SH-SY5Y (cell line): ENCODE measurements around the gene SLC9A9.

ENCODE experiments used
- GATA2 ChIP-seq: IDR thresholded peaks from 2 replicates; pipeline ENCODE4 v1.6.1; 2011; ENCODE audit warnings: mild to moderate bottlenecking, low read depth, low read length
- GATA3 ChIP-seq: IDR thresholded peaks from 2 replicates; pipeline ENCODE4 v1.6.1; 2011; ENCODE audit warnings: low read depth, mild to moderate bottlenecking, low read length, moderate library complexity

SLC9A9 gene

DNA sequence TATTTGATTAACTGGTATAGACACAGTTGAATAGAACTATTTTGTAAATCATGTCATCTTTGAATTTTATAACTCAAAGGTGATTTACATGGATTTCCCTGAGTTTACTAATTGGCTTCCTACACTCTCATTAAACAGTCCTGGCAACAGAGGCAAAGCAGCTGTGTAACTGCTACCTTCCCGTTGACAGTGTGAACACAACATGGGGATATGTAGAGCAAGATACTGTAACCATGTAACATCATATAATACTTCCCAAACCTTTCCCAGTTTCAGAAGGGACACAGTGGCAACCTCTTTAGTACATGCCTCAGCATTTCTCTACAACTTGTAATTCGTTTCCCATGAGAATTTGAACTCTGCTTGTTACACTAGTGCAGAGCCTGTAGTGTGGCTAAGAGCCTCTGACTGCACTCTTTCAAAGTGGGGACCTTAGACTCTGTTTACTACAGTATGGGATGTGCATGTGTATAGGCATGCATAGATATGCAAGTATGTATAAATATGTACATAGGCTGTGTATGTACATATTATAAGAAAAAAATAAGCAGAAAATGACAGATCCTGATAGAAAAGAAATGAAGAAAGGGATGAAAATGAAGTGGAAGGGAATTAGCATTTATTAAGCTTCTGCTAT lies 299.3 kb downstream of the SLC9A9 start:
- TF ChIP-seq GATA2: no peak
- no peak for TF ChIP-seq GATA3

DNA sequence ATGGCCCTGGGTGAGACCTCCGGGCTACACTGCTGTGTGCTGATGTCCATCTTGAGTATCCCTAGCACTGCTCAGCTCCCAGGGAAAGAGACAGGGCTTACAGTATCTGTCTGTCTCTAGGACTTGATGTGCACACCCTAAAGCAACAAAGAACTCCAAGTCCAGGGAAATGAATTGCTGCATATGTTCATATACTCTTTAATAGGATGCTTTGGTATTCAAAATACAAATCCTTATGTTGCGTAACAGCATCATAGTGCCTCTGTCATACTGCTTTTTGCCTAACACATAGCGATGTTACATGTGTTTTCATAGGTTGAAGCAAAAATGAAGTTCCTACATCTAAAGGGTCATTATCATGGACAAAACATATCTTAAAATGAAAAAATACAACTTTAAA lies 299.9 kb downstream of the SLC9A9 start:
- TF ChIP-seq GATA3 (no peak), GATA2 (no peak)

DNA sequence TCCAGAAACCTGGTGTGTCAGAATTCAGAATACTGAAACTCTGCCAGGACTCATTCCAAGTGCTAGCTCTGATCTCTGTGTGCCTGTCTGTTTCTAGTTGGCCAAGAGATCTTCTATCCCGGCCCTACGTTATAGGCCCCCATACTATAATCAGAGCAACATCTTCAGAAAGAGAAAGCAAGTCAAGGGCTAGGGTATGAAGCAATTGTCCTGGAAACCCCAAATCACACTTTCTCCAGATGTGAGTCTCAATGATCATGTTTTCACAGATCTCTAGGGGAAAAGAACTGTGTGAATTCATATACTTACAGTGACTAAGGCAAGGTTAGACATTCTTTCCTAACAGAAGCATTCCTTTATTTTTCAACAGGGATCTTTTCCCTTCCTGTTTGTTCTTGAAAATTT lies 309.7 kb downstream of the SLC9A9 start:
- no peak for TF ChIP-seq GATA3
- TF ChIP-seq GATA2: no peak

DNA sequence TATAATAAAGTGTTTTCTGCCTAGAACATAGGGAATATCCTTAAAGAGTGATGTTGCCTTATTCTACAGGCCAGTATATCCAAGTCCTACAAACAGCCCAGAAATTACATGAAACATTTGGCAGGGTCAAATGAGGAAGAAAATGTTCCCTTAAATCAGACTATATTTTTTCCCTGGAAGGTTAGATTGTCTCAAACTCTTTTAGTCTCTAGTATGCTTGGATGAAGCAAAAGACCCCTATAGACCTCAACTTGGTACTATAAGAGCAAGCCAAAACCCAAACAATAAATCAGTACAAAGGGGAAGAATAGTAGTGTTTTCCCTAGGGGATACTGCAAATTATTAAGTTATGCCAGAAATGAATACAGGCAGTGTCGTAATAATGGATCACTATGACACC lies 310.2 kb downstream of the SLC9A9 start:
- no peak for TF ChIP-seq GATA3
- no peak for TF ChIP-seq GATA2

DNA sequence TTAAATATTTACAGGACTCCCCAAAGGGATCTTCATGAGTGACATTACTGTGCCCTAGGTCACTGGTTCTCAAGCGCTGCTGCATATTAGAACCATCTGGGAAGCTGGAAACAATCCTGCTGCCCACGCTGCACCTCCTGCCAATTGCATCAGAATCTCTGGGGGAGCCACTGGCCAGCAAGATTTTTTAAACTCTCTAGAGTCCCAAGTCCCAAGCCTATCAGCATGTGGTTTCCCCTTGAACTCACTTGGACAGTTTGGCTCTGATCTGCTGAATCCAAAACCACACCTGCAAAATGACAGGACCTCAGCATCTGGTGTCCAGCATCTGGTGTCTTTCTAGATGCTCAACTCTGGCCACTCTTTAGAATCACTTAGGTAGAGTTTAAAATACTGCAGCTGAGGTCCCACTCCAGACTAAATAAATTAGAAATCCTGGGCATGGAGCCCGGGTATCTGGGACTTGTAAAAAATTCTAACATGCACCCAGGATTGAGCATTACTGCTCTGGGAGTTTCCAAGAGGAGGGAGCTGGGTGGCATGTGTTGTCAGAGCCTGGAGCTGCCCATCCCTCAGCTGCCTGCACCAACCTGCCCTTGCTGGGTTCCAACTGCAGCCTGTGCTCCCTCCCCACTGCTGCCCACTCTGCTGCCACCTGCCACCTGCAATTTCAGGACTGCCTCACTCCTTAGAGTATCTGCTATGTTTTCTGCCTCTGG lies 311.3 kb downstream of the SLC9A9 start:
- TF ChIP-seq GATA3: no peak
- TF ChIP-seq GATA2: no peak

DNA sequence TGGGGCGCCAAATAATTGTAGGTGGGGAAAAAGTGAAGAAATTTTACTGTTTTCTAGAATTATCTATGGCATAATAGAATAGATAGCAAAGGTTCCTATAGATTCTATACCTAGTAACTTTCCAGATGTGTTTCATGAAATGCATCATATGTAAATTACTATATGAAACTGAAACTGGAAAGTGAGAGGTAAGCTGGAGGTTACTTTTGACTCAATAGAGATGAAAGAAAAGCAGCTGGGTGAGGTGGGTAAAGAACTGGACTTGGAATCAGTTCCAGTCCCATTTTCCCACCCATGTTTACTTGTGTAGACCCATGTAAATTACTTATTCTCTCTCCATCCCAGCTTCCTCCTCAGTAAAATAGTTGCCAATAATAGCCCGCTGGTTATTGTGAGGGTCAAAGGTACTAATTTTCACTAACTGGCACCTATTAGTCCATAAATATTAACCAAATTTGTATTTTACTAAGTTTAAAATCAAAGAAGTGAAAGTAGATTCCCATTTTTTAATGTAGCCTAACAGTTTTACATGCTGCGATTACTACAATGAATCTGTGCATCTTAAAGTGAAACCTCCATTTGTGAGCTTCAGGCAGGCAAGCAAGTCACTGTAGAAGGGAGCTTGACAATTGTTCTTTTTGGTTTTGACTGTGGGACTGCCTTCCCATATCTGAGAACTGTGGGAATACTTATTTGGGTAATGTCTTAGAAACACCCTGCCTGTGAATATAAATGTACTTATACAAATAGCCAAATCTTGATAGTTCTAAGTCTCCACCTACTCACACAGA lies 312.1 kb downstream of the SLC9A9 start:
- TF ChIP-seq GATA2: no peak
- TF ChIP-seq GATA3: no peak

DNA sequence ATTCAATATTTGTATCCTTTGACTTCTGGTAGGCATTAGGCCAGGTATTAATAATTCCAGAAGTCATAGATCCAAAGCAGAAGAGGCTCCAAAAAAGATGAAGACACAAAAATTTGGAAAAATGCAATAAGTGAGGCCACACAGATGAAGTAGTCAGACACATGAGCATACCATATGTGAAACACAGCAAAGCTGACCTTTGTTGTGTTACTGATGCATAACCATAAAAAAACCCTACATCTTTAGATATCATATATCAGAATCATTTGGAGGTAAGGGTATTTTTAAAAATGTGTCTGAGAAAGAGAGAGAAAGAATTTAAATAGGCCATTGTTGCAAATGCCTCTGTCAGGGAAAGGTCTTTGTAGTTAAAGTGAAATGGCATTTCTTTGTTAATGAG lies 314.9 kb downstream of the SLC9A9 start:
- TF ChIP-seq GATA3 (no peak), GATA2 (no peak)

DNA sequence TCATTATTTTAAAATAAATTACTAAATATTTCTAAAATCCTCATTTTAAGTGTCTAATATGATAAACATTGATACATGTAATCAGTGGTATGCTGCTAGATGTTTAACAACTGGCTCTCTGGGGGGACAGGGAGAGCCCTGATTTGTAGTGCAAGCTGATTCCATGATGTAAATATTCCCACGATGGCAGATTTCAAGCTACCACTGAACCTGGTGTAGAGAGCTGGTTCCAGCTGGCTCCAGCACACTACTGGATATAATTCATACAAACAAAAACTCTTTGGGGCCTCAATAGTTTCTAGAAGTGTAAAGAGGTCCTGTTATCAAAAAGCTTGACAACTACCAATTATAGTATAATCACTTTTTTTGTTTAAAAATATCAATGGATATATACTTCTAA lies 316.2 kb downstream of the SLC9A9 start:
- TF ChIP-seq GATA3: no peak
- TF ChIP-seq GATA2: no peak

DNA sequence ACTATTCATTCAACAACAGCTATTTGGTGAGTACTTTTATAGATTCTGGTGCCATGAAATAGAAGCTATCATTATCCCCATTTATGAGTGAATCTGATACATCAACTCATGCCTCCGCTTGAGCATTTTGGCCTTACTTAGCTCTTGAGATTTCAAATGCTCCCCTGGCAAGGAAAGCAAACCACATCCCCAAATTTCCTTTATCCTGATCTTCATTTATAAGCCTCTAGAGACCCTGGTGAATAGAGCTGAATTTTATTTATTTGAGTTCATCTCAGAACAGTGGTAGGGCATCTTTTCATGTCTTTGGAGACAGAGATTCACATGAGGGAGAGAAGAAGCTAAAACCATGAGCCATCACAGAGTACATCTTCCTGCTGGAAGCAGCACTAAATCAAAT lies 317.2 kb downstream of the SLC9A9 start:
- TF ChIP-seq GATA2 (no peak), GATA3 (no peak)

DNA sequence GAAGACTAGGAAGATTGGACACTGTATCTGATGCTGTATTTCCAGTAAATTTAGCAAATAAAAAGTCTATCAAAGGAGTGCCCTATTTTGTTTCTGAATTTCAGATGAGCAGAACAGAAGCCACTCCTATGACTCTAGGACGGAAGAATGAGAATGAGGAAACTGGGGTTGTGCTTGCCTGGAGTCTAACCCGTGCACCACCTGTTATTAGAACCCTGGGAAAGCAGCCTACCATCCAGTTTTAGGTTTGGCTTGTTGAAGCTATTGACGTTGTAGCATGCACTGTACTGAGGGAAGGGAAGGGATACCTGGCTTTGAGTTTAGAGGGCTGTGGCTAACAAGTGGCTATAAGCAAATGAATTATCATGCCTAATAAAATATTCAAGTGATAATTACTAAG lies 318.5 kb downstream of the SLC9A9 start:
- TF ChIP-seq GATA2 (no peak), GATA3 (no peak)

DNA sequence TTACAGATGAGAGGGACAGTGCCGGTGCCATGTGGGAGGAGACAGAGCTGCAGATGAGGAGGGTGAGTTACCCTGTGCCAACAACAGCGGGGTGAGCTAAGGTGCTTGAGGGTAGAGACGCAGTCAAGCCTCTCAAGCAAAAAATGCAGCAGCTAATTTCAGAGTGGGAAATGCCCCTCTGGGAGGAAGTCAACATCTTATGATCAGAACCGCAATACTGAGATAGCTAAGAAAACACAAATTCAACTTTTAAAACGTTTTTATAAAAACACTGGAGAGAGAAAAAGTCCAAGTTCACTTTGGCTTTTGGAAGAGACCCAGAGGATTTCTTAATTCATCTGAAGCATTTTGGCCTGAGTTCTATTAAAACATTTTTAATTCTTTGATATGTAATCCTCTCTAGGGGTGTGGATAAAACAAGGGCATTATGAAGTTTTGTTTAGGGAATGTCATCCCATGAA lies 319.2 kb downstream of the SLC9A9 start:
- TF ChIP-seq GATA2 (no peak), GATA3 (no peak)

DNA sequence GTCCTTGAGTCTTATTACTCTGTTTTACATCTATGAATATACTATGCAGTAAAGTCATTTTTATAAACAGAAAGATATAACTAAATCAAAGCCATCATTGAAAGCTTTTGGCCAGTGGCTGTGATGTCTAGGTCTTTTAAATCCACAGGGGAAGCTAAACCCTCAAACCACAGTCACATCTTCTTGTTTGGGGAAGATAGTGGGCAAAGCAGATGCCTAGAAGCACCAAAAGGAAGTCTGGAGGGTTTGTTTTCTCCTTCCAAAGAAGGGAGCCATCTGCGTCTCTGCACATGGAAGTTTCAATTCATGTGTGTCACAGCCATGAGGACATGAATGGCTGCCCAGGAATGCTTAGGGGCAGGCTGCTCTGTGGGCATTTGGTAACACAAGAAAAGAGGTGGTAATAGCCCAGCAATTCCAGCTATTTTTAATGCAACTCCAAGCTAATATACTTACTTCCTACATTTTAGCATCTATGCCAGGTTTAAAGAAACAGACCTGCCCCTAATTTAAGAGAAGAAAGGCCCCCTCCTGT lies 322.2 kb downstream of the SLC9A9 start:
- TF ChIP-seq GATA3 (no peak), GATA2 (no peak)

DNA sequence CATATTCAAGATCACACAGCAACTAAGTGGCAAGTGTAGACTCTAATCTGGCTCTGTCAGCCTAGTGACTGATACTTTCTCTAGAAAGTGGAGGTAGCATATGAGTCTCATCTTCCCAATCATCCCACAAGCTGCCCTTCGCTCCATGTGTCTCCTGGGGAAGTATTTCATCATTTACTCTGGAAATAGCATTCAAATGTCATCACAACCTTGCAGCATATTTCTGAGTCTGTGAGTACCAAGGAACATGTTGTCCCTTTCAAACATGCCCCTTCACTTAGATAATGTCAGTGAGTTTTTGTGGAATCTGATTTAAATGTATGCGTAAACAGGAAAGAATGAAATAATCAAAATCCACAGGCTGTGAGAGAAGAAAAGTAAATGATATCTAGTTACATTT lies 322.9 kb downstream of the SLC9A9 start:
- TF ChIP-seq GATA2 (no peak), GATA3 (no peak)

DNA sequence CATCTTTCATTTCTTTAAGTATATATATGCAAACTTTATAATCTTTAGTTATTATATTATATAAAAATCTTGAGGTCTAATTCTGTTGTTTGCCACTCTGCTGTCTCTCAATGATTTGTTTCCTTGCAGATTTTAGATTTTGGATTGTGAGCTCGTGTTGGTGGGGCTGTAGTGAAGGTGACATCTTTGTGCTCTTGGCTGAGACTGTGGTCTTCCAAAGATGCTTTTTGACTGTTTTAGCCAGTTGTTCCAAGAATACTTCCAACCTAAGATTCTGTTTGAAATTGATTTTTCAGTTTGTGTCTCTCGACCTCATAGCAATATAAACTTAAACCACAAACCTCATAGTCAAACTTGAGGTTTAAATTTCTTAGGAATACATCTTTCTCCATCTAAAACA lies 326.5 kb downstream of the SLC9A9 start:
- TF ChIP-seq GATA2: no peak
- TF ChIP-seq GATA3: no peak

DNA sequence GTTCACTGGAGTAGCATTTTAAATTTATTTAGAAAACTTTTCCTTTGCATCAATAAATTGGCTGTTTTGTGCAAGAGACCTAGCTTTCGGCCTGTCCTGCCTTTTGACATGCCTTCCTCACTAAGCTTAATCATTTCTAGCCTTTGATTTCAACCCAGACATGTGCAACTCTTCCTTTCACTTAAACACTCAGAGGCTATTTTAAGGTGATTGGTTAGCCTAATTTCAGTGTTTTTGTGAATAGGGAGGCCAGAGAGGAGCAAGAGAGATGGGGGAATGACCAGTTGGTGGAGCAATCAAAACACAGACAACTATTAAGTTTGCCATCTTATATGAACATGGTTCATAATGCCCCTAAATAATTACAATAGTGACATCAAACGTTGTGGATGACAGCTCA lies 333.4 kb downstream of the SLC9A9 start:
- TF ChIP-seq GATA2 (no peak), GATA3 (no peak)
